ENCODE data around the gene LCK.
A peak's percentile ranks its signal among the peaks of the same experiment; 100 is the strongest.

LCK gene

GRCh38 chr1:32250893-32251716, at the start of gene LCK:
Gene LCK (plus strand): TSS chr1:32251265. CDS start chr1:32274330, 23,065 bp downstream.
- DNase-seq (ENCODE audit: low read depth in 2 of 2), result peak in 1 of 2 donors; percentile 44

- no peak for DNase-seq (ENCODE audit: low read depth in 2 of 2)
These were observed 46.1 kb upstream of the LCK start for GRCh38 chr1:32204943-32205361.

GRCh38 chr1:32205401-32206370, 45.4 kb upstream of the LCK start, which contains the start of gene IQCC:
Gene IQCC (plus strand): TSS chr1:32205671. CDS start chr1:32205682, 11 bp downstream.
- peak; percentile 61 to 68 for DNase-seq (ENCODE audit: low read depth in 2 of 2)

GRCh38 chr1:32208469-32208868, 42.6 kb upstream of the LCK start:
- no peak for DNase-seq (ENCODE audit: low read depth in 2 of 2)

- DNase-seq (ENCODE audit: low read depth in 2 of 2), result no peak
These were observed 42.2 kb upstream of the LCK start, which contains the start of gene DCDC2B for GRCh38 chr1:32208891-32209328. Gene DCDC2B (plus strand): TSS chr1:32209089. CDS start chr1:32209094, 5 bp downstream.

- peak; percentile 5 to 23 for DNase-seq (ENCODE audit: low read depth in 2 of 2)
These were observed 35.2 kb upstream of the LCK start for GRCh38 chr1:32215629-32216480.

GRCh38 chr1:32216566-32216965, 34.5 kb upstream of the LCK start:
- no peak for DNase-seq (ENCODE audit: low read depth in 2 of 2)

- DNase-seq (ENCODE audit: low read depth in 2 of 2), result no peak
These were observed 32.0 kb upstream of the LCK start for GRCh38 chr1:32219022-32219421.

GRCh38 chr1:32220746-32221580, 30.1 kb upstream of the LCK start:
- DNase-seq (ENCODE audit: low read depth in 2 of 2), result no peak

- DNase-seq (ENCODE audit: low read depth in 2 of 2), result no peak
These were observed 29.5 kb upstream of the LCK start for GRCh38 chr1:32221581-32221979.

- DNase-seq (ENCODE audit: low read depth in 2 of 2), result peak; percentile 83 to 89
These were observed 28.9 kb upstream of the LCK start, which contains the start of the genes EIF3I and TMEM234 for GRCh38 chr1:32221980-32222755. Gene EIF3I (plus strand): TSS chr1:32222407. CDS start chr1:32222442, 35 bp downstream. Gene TMEM234 (minus strand): TSS chr1:32222353. CDS start chr1:32222322, 31 bp downstream.

GRCh38 chr1:32223683-32224082, 27.4 kb upstream of the LCK start:
- DNase-seq (ENCODE audit: low read depth in 2 of 2), result no peak

- no peak for DNase-seq (ENCODE audit: low read depth in 2 of 2)
These were observed 26.8 kb upstream of the LCK start for GRCh38 chr1:32224285-32224684.

- DNase-seq (ENCODE audit: low read depth in 2 of 2), result no peak
These were observed 22.3 kb upstream of the LCK start for GRCh38 chr1:32228771-32229170.

GRCh38 chr1:32231843-32232432, 19.1 kb upstream of the LCK start:
- DNase-seq (ENCODE audit: low read depth in 2 of 2), result no peak

GRCh38 chr1:32232558-32233304, 18.3 kb upstream of the LCK start:
- DNase-seq (ENCODE audit: low read depth in 2 of 2), result no peak

GRCh38 chr1:32234792-32235191, 16.3 kb upstream of the LCK start:
- DNase-seq (ENCODE audit: low read depth in 2 of 2), result no peak

GRCh38 chr1:32239337-32239736, 11.7 kb upstream of the LCK start:
- no peak for DNase-seq (ENCODE audit: low read depth in 2 of 2)
